GM21360 (cell line): ENCODE measurements around the gene SRXN1.
"Not testable (repeated sequence)": the region's sequence is repeated elsewhere in the genome, so short reads cannot be mapped to it uniquely, and the experiment has no call there.

Source experiments
- ATAC-seq: cut with Tn5 transposase; IDR thresholded peaks from one replicate; pipeline ENCODE4 v1.9.1; 2021; ENCODE audit warnings: mild to moderate bottlenecking, moderate library complexity; ENCODE audit not compliant: unreplicated experiment

The SRXN1 gene

DNA sequence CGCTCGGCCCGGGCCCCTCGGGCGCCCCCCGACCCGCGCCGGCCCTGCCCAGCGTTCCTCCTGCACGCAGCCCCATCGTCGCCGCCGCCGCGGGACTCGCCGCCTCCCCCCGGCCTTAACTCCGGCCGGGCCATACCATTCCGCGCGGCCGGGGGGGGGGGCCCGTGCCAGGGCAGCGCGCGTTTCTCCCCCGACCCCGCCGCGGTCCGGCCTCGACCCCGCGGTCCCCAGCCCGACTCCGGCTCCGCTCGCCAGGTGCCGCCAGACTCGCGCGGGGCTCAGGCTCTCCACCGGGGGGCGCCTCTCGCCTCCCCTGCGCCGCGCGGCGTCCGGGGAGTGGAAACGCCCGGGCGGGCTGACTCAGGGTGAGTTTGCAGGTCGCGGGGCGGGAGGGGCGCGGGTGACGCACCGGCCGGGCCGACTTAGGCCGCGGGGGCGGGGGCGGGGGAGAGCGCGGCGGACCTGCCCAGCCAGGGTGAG is at the start of gene SRXN1:
Gene SRXN1, minus strand, starts transcription at position 91 of the 480 bp plus-strand sequence. Its CDS starts 15 bp downstream, at position 76.
- ATAC-seq, result peak; percentile 84

- no peak for ATAC-seq
Measured at GRCh38 chr20:701401-702129, 48.6 kb upstream of the SRXN1 start.

DNA sequence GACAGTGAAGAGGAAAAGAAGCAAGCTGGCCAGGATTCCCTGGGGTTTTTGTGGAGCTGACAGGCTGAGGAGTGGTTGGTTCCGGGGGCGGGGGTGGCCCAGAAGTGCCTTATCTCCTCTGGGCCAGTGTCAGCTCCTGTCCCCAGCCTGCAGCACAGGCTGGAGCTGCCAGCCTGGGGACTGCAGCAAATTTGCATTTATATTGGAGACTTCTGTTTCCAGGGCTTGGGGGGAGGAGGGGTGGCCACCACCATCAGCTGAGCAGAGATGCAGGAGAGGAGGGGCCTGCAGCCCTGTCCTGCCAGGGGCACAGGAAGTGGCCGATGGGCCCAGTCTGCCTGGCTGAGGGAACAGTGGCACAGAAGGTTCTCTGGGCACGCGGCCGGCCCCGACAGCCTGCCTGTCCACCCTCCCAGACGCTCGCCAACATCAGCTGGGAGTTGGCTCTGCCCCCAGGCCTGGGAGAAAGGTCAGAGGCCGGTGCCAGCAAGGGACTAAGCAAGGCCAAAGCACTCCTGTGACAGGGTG is 46.9 kb upstream of the SRXN1 start:
- no peak for ATAC-seq

- no peak for ATAC-seq
Measured at GRCh38 chr20:699342-699741, 46.3 kb upstream of the SRXN1 start.

GRCh38 chr20:698276-698675 is 45.3 kb upstream of the SRXN1 start:
- no peak for ATAC-seq

DNA sequence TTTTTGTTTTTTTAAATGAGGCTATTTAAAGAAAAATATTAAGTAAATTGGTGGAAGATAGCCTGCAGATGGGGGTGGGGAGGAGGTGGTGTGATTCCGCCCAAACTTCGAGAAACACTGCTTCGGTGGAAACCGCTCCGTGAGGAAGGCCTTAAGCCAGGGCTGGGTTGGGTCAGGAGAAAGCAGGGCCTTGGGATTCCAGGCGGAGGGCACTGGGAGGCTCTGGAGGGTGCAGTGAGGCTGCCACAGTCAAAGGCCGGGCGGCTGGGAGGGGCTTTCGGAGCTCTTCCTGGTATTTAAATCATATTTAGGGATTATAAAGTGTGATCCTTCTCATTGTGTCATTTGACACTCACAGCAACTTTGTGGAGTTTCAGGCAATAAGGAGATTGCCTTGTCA is 44.8 kb upstream of the SRXN1 start:
- no peak for ATAC-seq

DNA sequence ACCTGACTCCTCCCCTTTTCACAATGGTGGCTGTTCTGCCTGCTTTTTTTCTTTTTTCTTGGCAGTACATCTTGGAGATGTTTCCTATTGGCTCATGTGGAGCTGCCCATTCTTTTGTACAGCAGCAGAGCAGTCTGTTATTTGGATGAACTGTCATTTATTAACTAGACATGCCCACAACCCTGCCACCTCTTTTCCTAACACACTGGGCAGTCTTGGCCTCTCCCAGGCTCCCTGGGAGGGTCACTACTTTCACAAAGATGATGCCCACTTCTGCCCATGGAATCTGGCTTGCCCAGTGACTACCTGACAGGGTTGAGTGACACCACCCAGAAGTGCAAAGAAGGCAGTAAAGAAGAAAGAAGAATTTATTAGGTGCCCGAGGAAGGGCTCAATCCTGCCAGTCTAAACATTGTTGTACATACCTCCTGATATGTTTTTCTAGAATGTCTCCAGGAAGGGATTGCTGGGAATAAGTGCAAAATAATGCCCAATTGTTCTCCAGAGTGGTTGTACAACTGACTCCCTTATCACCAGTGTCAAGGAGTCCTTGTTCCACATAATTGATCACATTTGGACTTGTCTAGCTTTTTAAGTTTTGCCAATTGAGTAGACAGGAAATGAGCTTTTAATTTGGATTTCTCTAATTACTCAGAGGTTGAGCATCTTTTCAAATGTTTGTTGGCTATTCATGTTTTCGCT is 42.3 kb upstream of the SRXN1 start:
- no peak for ATAC-seq

DNA sequence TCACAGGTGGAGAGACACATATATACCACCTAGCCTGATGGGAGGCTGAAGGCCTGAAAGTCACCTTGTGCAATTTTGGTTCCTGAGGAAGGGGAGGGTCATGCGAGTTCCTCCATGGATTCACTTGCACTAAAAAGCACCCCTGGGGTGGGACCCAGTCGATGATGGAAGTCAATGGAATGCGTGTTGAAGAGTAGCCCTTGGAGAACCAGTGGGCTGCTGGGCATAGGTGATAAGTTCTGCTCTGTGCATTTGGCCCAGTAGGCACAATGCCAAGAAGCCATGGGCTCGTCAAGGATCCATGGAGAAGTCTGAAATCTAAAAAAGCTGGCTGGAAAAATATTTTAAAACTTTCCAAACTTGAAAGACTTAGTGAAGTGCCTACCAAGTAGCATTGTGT is 41.5 kb upstream of the SRXN1 start:
- ATAC-seq, result no peak

DNA sequence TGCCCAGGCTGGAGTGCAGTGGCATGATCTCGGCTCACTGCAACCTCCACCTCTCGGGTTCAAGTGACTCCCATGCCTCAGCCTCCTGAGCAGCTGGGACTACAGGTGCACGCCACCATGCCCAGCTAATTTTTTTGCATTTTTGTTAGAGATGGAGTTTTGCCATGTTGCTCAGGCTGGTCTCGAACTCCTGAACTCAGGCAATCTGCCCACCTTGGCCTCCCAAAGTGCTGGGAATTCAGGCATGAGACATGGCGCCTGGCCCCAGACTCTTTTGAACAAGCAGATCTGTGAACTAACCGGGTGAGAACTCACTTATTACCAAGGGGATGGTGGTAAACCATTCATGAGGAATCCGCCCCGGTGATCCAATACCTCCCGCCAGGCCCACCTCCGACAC is 40.8 kb upstream of the SRXN1 start:
- ATAC-seq, result not testable (repeated sequence)

- ATAC-seq, result no peak
Measured at GRCh38 chr20:692044-692443, 39.0 kb upstream of the SRXN1 start.

GRCh38 chr20:689947-690346 is 36.9 kb upstream of the SRXN1 start:
- no peak for ATAC-seq

DNA sequence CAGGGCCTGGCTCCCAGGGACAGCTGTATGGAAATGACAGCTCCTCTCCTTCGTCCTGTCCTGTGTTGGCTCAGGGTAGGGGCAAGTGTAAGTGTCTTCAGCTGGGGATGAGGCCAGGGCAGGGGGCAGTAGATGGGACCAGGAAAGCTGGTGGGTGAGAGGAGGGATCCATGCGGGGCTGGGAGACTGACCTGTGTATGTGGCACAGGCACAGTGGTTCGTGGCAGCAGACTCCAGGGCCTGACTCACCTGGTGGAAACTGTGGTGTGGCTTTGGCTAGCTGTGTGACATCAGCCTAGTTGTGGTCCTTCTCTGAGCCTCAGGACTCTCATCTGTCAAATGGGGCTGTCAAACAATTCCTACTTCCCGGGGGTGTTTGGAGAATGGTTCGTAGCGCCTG is 36.3 kb upstream of the SRXN1 start:
- no peak for ATAC-seq

GRCh38 chr20:688809-689212 is 35.8 kb upstream of the SRXN1 start:
- ATAC-seq, result no peak

DNA sequence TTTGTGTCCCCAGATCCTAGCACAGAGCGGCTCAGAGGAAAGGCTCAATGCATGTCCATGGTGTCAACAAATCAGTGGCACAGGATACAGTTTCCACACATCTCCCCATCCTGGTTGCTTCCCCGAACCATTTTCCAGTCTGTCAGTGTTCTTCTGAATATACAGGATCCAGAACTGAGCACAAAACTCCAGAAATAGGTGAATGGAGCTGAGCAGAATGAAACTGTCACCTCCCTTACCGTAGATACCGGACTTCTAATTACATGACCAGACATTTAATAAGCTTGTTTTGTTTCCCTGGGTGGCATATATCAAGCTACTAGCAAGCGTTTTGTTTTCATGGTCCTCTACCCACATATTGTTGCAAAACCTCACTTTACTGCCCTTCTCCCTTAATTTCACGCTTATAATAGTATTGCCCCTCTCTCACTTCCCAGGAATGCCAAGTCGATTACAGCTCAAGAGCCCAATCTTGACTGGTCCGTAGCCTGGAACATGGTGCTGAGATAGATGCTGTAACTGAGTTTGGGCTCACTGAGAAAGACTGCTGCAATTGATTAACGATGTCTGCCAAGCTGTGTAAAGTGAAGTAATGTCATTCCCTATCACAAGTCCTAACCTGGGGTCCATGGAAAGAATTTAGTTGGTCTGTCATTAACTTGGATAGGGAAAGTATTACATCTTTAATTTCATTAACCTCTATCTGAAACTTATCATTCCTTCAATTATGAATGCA is 34.6 kb upstream of the SRXN1 start:
- ATAC-seq, result no peak

GRCh38 chr20:684676-685319 is 31.8 kb upstream of the SRXN1 start:
- no peak for ATAC-seq

- no peak for ATAC-seq
Measured at GRCh38 chr20:682123-682522, 29.1 kb upstream of the SRXN1 start.

- ATAC-seq, result no peak
Measured at GRCh38 chr20:680638-681187, 27.7 kb upstream of the SRXN1 start.

GRCh38 chr20:677957-678356 is 25.0 kb upstream of the SRXN1 start:
- no peak for ATAC-seq

DNA sequence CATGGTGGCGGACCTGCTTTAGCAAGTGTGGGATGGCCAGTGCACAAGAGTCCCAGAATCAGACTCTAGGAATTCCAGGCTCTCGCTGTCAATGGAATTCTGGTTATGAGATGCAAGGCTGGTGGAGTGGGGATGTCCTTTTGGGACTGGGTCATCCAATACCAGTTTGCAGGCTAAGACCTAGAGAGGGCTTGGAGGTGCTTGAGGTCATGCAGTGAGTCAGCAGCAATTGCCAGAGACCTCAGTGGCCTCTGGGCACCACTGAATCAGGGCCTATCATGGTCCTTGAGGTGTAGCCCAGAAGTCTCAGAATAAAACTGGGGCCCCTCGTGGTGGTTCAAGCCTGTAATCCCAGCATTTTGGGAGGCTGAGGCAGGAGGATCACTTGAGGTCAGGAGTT is 24.0 kb upstream of the SRXN1 start:
- ATAC-seq, result no peak

DNA sequence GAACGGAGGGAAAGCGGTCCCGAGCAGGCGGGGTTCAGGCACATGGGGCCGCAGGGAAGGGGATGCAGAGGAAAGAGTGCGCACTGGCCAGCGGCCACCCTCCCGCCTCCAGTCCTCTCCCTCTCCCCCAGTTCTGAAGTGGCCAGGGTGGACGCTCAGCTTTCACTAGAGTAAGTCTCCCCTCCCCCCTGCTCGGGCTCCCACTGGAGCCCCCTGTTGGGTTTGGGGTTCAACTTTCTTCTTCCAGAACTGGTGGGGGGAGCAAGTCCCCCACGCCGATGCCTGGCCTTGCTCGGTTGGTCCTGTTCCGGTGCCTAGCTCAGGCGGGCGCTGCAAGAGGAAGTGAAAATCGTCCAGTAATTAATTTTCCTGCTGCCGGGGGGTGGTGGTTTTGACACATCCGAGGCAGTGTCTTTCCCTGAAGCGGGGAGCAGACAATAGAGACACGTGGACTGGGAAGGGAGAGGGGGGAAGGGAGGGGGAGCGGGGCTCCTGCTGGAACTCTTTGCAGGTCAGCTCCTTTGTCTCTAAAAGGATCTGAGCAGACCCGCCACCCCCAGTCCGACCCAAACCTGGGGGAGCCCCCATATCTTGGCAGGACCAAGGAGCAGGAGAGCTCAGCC is 23.4 kb upstream of the SRXN1 start:
- no peak for ATAC-seq
